HepG2 (cell line): Measurements from ENCODE around the gene ABCD4. TPM values are rescaled to one million over a fixed set of nuclear protein-coding genes. Genes with fewer than 3 reads are reported as not detected.

Experiments used
- ARNTL ChIP-seq: sonication (generic); formaldehyde crosslinking; IDR thresholded peaks from 2 replicates; pipeline ENCODE4 v1.4.0; 2020; ENCODE audit warnings: mild to moderate bottlenecking, missing genetic modification reagents
- ERF ChIP-seq: IDR thresholded peaks from 2 replicates; pipeline ENCODE4 v1.6.1; 2018; ENCODE audit warnings: missing biosample characterization, missing genetic modification reagents
- ESRRA ChIP-seq: sonication (generic); formaldehyde crosslinking; IDR thresholded peaks from 2 replicates; pipeline ENCODE4 v1.5.1; 2020; ENCODE audit warnings: mild to moderate bottlenecking, low read depth, missing genetic modification reagents
- EZH2 ChIP-seq: conservative IDR thresholded peaks from 2 replicates; pipeline ENCODE4 v1.6.1; 2012; ENCODE audit warnings: mild to moderate bottlenecking, low read depth, low read length, moderate library complexity
- KDM5B ChIP-seq: sonication (generic); formaldehyde crosslinking; IDR thresholded peaks from 2 replicates; pipeline ENCODE4 v1.4.0; 2020; ENCODE audit warnings: missing genetic modification reagents, mild to moderate bottlenecking, borderline replicate concordance
- KLF16 ChIP-seq, 2 experiments: sonication (generic) in 1 of 2; formaldehyde crosslinking in 1 of 2; IDR thresholded peaks; 2 replicates each; pipeline versions ENCODE4 v1.6.1 to v1.8.0; 2016 to 2023; ENCODE audit warnings: missing genetic modification reagents in 2 of 2, missing compliant biosample characterization in 1 of 2
- KLF6 ChIP-seq: IDR thresholded peaks from 2 replicates; pipeline ENCODE4 v1.8.0; 2016; ENCODE audit warnings: missing biosample characterization, missing genetic modification reagents
- MIER3 ChIP-seq: IDR thresholded peaks from 2 replicates; pipeline ENCODE4 v1.6.1; 2016; ENCODE audit warnings: missing compliant biosample characterization, borderline replicate concordance
- NONO ChIP-seq, 2 experiments: fragments of 450-650 bp in 1 of 2; sonication (generic) in 1 of 2; formaldehyde crosslinking in 1 of 2; IDR thresholded peaks in 1 of 2; conservative IDR thresholded peaks in 1 of 2; 2 replicates each; pipeline versions ENCODE4 v1.6.1 to v1.8.0; 2017 to 2022; ENCODE audit warnings: mild to moderate bottlenecking in 1 of 2, missing genetic modification reagents in 1 of 2, moderate library complexity in 1 of 2
- NRL ChIP-seq: sonication (generic); formaldehyde crosslinking; IDR thresholded peaks from 2 replicates; pipeline ENCODE4 v1.5.0; 2020; ENCODE audit warnings: missing genetic modification reagents, mild to moderate bottlenecking, moderate library complexity, borderline replicate concordance
- SIN3A ChIP-seq: IDR thresholded peaks from 2 replicates; pipeline ENCODE4 v1.6.1; 2011; ENCODE audit warnings: low read depth, mild to moderate bottlenecking, control low read depth, low read length, borderline replicate concordance
- SMARCE1 ChIP-seq: fragments of 450-650 bp; IDR thresholded peaks from 2 replicates; pipeline ENCODE4 v1.6.1; 2017; ENCODE audit warnings: borderline replicate concordance
- TEAD3 ChIP-seq: optimal IDR thresholded peaks from 2 replicates; pipeline ENCODE3; 2016; ENCODE audit warnings: borderline replicate concordance
- XBP1 ChIP-seq: sonication (generic); formaldehyde crosslinking; IDR thresholded peaks from 2 replicates; pipeline ENCODE4 v1.5.0; 2020; ENCODE audit warnings: missing genetic modification reagents
- ZNF20 ChIP-seq: sonication (generic); formaldehyde crosslinking; IDR thresholded peaks from 2 replicates; pipeline ENCODE4 v1.4.0; 2020; ENCODE audit warnings: mild to moderate bottlenecking, moderate library complexity, missing genetic modification reagents
- ZNF451 ChIP-seq: sonication (generic); formaldehyde crosslinking; IDR thresholded peaks from 2 replicates; pipeline ENCODE4 v1.5.0; 2020; ENCODE audit warnings: mild to moderate bottlenecking, missing genetic modification reagents
- ZNF546 ChIP-seq: sonication (generic); formaldehyde crosslinking; conservative IDR thresholded peaks from 2 replicates; pipeline ENCODE4 v1.8.1; 2023; ENCODE audit warnings: mild to moderate bottlenecking, missing genetic modification reagents
- ZNF572 ChIP-seq: sonication (generic); formaldehyde crosslinking; IDR thresholded peaks from 2 replicates; pipeline ENCODE4 v1.5.1; 2020; ENCODE audit warnings: mild to moderate bottlenecking, missing genetic modification reagents
- ZNF788 ChIP-seq: sonication (generic); formaldehyde crosslinking; IDR thresholded peaks from 2 replicates; pipeline ENCODE4 v1.5.0; 2020; ENCODE audit warnings: mild to moderate bottlenecking, missing genetic modification reagents, borderline replicate concordance
- polyA plus RNA-seq, 8 experiments: library from polyadenylated mRNA; depleted of rRNA in 3 of 8; stranded (reverse) in 7 of 8; unstranded in 1 of 8; fragments of >200 nt; fragmentation: Illumina TruSeq in 4 of 8; extraction: Trizol in 4 of 8; gene quantifications; 2 replicates each; pipeline versions ENCODE4 v1.2.1 to v1.2.3, GENCODE V29; 2011 to 2016; ENCODE audit warnings: low read depth in 4 of 8, missing spikeins in 1 of 8, mixed read lengths in 1 of 8; ENCODE audit not compliant: insufficient read depth in 1 of 8
- total RNA-seq, 5 experiments: library from RNA; depleted of rRNA; stranded (reverse); fragments of >200 nt; fragmentation: Illumina TruSeq; extraction: Trizol; gene quantifications; 2 replicates each; pipeline ENCODE4 v1.2.3, GENCODE V29; 2016; ENCODE audit warnings: low read depth in 1 of 5
- TF ChIP-seq, protein P1 (sequence below): sonication (generic); formaldehyde crosslinking; IDR thresholded peaks from 2 replicates; pipeline ENCODE4 v1.8.0; 2022; ENCODE audit warnings: mild to moderate bottlenecking, missing genetic modification reagents, moderate library complexity
- TF ChIP-seq, protein P2 (sequence below), 2 experiments: fragments of 450-650 bp in 1 of 2; sonication (generic) in 1 of 2; formaldehyde crosslinking; IDR thresholded peaks; 2 replicates each; pipeline versions ENCODE4 v1.5.0 to v1.8.0; 2020 to 2022; ENCODE audit warnings: mild to moderate bottlenecking in 1 of 2, missing genetic modification reagents in 1 of 2
- TF ChIP-seq, protein P3 (sequence below): IDR thresholded peaks from 2 replicates; pipeline ENCODE4 v1.6.1; 2012; ENCODE audit warnings: inconsistent platforms
- TF ChIP-seq, protein P4 (sequence below): sonication (generic); formaldehyde crosslinking; IDR thresholded peaks from 2 replicates; pipeline ENCODE4 v1.5.0; 2020; ENCODE audit warnings: mild to moderate bottlenecking, missing genetic modification reagents, moderate library complexity
- TF ChIP-seq, protein P5 (sequence below): sonication (generic); formaldehyde crosslinking; conservative IDR thresholded peaks from 2 replicates; pipeline ENCODE4 v1.4.0; 2020; ENCODE audit warnings: missing genetic modification reagents
- TF ChIP-seq, protein P6 (sequence below): sonication (generic); formaldehyde crosslinking; IDR thresholded peaks from 2 replicates; pipeline ENCODE4 v1.4.0; 2020; ENCODE audit warnings: mild to moderate bottlenecking, missing genetic modification reagents

The ABCD4 gene
- total and polyA plus RNA-seq, 2 of the 13 experiments (the other 11 are each of a cell fraction or from before 2014, with no cell fraction given): 47.5 to 50.5 TPM

DNA sequence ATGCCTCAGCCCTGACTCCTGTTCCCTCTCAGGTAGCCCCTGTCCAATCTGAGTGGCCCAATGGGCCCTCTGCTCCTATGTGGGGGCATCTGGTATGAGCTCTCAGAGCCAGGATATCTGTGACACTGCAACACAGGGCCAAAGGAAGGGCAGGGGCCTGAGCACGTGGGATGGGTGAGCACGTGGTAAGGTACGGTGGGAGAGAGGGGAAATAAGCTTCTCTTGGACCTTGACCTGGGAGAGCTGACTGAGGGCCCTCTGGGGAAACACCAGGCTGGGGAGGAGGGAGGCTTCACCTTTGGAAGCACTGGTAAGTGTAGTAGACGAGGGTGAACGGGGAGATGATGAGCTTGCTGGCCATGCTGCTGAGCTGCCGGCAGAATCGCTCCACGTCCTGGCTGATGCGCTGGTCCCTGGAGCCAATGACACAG, 6.7 kb downstream of the ABCD4 start (continued):
- TF ChIP-seq, protein P1, sequence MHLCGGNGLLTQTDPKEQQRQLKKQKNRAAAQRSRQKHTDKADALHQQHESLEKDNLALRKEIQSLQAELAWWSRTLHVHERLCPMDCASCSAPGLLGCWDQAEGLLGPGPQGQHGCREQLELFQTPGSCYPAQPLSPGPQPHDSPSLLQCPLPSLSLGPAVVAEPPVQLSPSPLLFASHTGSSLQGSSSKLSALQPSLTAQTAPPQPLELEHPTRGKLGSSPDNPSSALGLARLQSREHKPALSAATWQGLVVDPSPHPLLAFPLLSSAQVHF: 0 out of 2 replicates have a peak, but pooled peaks have one; percentile 41
- TF ChIP-seq, protein P2, sequence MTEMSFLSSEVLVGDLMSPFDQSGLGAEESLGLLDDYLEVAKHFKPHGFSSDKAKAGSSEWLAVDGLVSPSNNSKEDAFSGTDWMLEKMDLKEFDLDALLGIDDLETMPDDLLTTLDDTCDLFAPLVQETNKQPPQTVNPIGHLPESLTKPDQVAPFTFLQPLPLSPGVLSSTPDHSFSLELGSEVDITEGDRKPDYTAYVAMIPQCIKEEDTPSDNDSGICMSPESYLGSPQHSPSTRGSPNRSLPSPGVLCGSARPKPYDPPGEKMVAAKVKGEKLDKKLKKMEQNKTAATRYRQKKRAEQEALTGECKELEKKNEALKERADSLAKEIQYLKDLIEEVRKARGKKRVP (CRISPR knock-in tag; IDR thresholded peaks at IDR 0.05): peak in 1 of 2 experiments; percentile 56; a peak in 1 of 4 replicates
- peak; percentile 66 for TF ChIP-seq TEAD3 (CRISPR knock-in tag)
- peak; percentile 82; the same call in 1 of the 2 replicates for TF ChIP-seq KDM5B
- TF ChIP-seq ZNF572: peak; percentile 89; the same call in 1 of the 2 replicates
- peak; percentile 74; the same call in 1 of the 2 replicates for TF ChIP-seq SIN3A
- TF ChIP-seq ZNF451 (CRISPR knock-in tag): peak; percentile 58; the same call in 1 of the 2 replicates
- TF ChIP-seq ZNF546 (CRISPR knock-in tag): peak; percentile 52; the same call in 1 of the 2 replicates
- TF ChIP-seq ARNTL (CRISPR knock-in tag): peak; percentile 93
- TF ChIP-seq KLF16 (CRISPR knock-in tag; IDR thresholded peaks at IDR 0.05): peak in 1 of 2 experiments; percentile 66; a peak in 1 of 4 replicates
- 0 out of 2 replicates have a peak, but pooled peaks have one; percentile 37 for TF ChIP-seq MIER3 (CRISPR knock-in tag)
- TF ChIP-seq SMARCE1: no peak
- TF ChIP-seq XBP1 (CRISPR knock-in tag): no peak
- TF ChIP-seq ZNF788: peak; percentile 81; the same call in 1 of the 2 replicates
- TF ChIP-seq, protein P3, sequence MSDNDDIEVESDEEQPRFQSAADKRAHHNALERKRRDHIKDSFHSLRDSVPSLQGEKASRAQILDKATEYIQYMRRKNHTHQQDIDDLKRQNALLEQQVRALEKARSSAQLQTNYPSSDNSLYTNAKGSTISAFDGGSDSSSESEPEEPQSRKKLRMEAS: peak; percentile 100
- TF ChIP-seq EZH2: no peak
- peak; percentile 80 for TF ChIP-seq ERF (CRISPR knock-in tag)
- TF ChIP-seq ESRRA (CRISPR knock-in tag): peak; percentile 57; the same call in 1 of the 2 replicates
- no peak for TF ChIP-seq NONO (IDR thresholded peaks at IDR 0.05)
- peak; percentile 83 for TF ChIP-seq NONO (CRISPR knock-in tag; conservative IDR thresholded peaks at IDR 0.05)
- TF ChIP-seq NRL (CRISPR knock-in tag): 0 out of 2 replicates have a peak, but pooled peaks have one; percentile 39
- TF ChIP-seq, protein P4, sequence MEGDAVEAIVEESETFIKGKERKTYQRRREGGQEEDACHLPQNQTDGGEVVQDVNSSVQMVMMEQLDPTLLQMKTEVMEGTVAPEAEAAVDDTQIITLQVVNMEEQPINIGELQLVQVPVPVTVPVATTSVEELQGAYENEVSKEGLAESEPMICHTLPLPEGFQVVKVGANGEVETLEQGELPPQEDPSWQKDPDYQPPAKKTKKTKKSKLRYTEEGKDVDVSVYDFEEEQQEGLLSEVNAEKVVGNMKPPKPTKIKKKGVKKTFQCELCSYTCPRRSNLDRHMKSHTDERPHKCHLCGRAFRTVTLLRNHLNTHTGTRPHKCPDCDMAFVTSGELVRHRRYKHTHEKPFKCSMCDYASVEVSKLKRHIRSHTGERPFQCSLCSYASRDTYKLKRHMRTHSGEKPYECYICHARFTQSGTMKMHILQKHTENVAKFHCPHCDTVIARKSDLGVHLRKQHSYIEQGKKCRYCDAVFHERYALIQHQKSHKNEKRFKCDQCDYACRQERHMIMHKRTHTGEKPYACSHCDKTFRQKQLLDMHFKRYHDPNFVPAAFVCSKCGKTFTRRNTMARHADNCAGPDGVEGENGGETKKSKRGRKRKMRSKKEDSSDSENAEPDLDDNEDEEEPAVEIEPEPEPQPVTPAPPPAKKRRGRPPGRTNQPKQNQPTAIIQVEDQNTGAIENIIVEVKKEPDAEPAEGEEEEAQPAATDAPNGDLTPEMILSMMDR (CRISPR knock-in tag): peak; percentile 23; the same call in 1 of the 2 replicates
- TF ChIP-seq KLF6 (CRISPR knock-in tag): peak; percentile 85; the same call in 1 of the 2 replicates
- TF ChIP-seq, protein P5, sequence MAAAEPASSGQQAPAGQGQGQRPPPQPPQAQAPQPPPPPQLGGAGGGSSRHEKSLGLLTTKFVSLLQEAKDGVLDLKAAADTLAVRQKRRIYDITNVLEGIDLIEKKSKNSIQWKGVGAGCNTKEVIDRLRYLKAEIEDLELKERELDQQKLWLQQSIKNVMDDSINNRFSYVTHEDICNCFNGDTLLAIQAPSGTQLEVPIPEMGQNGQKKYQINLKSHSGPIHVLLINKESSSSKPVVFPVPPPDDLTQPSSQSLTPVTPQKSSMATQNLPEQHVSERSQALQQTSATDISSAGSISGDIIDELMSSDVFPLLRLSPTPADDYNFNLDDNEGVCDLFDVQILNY: no peak
- no peak for TF ChIP-seq ZNF20 (CRISPR knock-in tag)
- TF ChIP-seq, protein P6, sequence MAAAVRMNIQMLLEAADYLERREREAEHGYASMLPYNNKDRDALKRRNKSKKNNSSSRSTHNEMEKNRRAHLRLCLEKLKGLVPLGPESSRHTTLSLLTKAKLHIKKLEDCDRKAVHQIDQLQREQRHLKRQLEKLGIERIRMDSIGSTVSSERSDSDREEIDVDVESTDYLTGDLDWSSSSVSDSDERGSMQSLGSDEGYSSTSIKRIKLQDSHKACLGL (CRISPR knock-in tag): peak; percentile 91
